NB4 (cell line): ENCODE data around the gene SGO1.

ENCODE experiments used
- CTCF ChIP-seq: IDR thresholded peaks from one replicate; pipeline ENCODE4 v1.5.1; 2012; ENCODE audit warnings: low read depth, low read length
- MAX ChIP-seq: IDR thresholded peaks from 2 replicates; pipeline ENCODE4 v1.6.1; 2011; ENCODE audit warnings: low read depth, low read length
- MYC ChIP-seq: IDR thresholded peaks from 2 replicates; pipeline ENCODE4 v1.6.1; 2011; ENCODE audit warnings: low read depth, low read length
- POLR2A ChIP-seq: IDR thresholded peaks from 2 replicates; pipeline ENCODE4 v1.6.1; 2011; ENCODE audit warnings: mild to moderate bottlenecking; ENCODE audit not compliant: insufficient read length; ENCODE audit errors: extremely low read depth

- TF ChIP-seq CTCF (no peak), POLR2A (no peak), MYC (no peak), MAX (no peak)
Observed at GRCh38 chr3:20190991-20191390, 5.0 kb upstream of the SGO1 start.
